Thyroid gland (tissue), 4 donors: ENCODE results near the gene CLEC14A.

Experiments
- CTCF ChIP-seq, 6 experiments: fragments of 200-600 bp in 3 of 6; fragments of 450-650 bp in 3 of 6; sonication (generic) in 3 of 6; IDR thresholded peaks; one replicate each; pipeline ENCODE4 v1.5.1; 2016 to 2019; ENCODE audit warnings: antibody characterized with exemption in 6 of 6, mild to moderate bottlenecking in 2 of 6, inconsistent platforms in 1 of 6, moderate library complexity in 1 of 6
- POLR2A ChIP-seq, 2 donors: fragments of 450-650 bp; IDR thresholded peaks; one replicate each; pipeline ENCODE4 v1.6.1; 2017; ENCODE audit warnings: antibody characterized with exemption in 2 of 2, mild to moderate bottlenecking in 2 of 2, moderate library complexity in 1 of 2

DNA sequence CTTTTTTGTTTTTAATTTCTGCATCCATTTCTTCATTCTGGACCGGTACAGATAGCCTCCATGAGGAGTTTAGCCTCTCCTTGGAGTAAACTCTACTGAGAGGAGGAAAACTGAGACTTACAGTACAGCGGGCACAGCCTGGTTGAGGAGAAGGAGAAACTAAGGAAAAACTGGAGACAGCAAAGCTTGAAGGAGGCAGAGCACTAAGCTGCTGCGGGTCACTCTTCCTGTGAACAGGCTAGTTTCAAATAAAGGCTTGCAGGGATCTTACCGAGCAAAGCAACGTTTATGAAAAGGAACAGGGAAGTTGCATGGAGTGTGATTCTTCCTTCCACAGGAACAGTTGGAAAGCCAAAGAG, 48.5 kb downstream of the CLEC14A start:
- TF ChIP-seq CTCF (IDR thresholded peaks at IDR 0.05) (no peak), POLR2A (IDR thresholded peaks at IDR 0.05) (no peak)
